Activated B cell treated with CpG ODN at 0.5 μM for 24 hours (primary cell): Measurements from ENCODE around the gene STPG3. TPM values are rescaled to one million over a fixed set of nuclear protein-coding genes. Genes with fewer than 3 reads are reported as not detected.

Source experiments
- ATAC-seq: fragments of 200-7000 bp; cut with Tn5 transposase; one replicate; pipeline ENCODE4 v1.10.0; 2021; ENCODE audit warnings: low read depth, mild to moderate bottlenecking, moderate library complexity
- CTCF ChIA-PET: fragments of 350-600 bp; sonication (Branson Sonifier 250); formaldehyde crosslinking; loops from one replicate; lab custom pipeline; 2021; ENCODE audit warnings: antibody characterized with exemption; lab: Charles Lee
- POLR2A ChIA-PET: fragments of 350-600 bp; sonication (Branson Sonifier 250); formaldehyde crosslinking; loops from one replicate; lab custom pipeline; 2021; ENCODE audit warnings: antibody characterized with exemption; lab: Charles Lee
- DNase-seq: peaks from one replicate; pipeline ENCODE4 v3.0.0; 2022
- H3K27ac Mint-ChIP-seq: one replicate; pipeline ENCODE4 v1.8.0; 2020; ENCODE audit warnings: mixed read lengths
- H3K27me3 Mint-ChIP-seq: one replicate; pipeline ENCODE4 v1.8.0; 2021; ENCODE audit warnings: mixed read lengths
- H3K36me3 Mint-ChIP-seq: one replicate; pipeline ENCODE4 v1.8.0; 2021; ENCODE audit warnings: low read depth, mixed read lengths
- H3K4me1 Mint-ChIP-seq: one replicate; pipeline ENCODE4 v1.8.0; 2021; ENCODE audit warnings: mixed read lengths
- H3K4me3 Mint-ChIP-seq: one replicate; pipeline ENCODE4 v1.8.0; 2020; ENCODE audit warnings: mild to moderate bottlenecking, mixed read lengths
- H3K9me3 Mint-ChIP-seq: one replicate; pipeline ENCODE4 v1.8.0; 2020; ENCODE audit warnings: mixed read lengths
- intact Hi-C: fragments of 100-400 bp; cut with micrococcal nuclease; formaldehyde crosslinking; loops from one replicate; pipeline ENCODE4 v1.15.1; 2024
- total RNA-seq: library from RNA; stranded (reverse); gene quantifications from 2 replicates; pipeline ENCODE4 v1.2.3, GENCODE V29; 2022
- TF ChIP-seq, protein P1 (sequence below): fragments of 200-600 bp; IDR thresholded peaks from one replicate; pipeline ENCODE4 v1.8.0; 2022; ENCODE audit warnings: antibody characterized with exemption, mild to moderate bottlenecking

STPG3 gene
- total RNA-seq, 1 donor from 2014 or later, result not detected

DNA sequence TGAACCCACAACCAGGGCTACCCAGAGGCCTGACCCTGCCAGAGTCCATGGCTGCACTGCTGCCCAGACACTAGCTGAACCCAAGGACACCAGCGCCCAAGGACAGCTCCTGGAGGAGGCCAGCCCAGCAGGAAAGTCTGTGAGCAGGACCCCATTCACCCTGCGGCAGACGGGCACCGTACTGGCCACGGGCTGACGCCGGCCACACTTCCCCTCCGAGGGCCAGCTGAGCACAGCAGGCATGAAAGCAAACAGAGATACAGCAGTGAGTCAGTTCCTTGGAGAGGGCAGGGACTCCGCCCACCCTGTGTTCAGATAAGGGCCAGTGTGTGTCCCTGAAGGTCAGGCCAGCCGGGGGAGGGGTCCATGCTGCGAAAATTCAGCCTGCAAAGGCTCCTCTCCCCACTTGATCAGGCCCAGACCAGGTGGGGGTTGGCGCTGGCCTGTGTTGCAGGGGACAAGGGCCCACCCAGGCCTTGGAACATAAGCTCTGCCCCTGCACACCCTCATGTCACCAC is 32.3 kb upstream of the STPG3 start:
- H3K36me3 Mint-ChIP-seq, result peaks cover 4% of the 10 kb centered on the region
- TF ChIP-seq, protein P1, sequence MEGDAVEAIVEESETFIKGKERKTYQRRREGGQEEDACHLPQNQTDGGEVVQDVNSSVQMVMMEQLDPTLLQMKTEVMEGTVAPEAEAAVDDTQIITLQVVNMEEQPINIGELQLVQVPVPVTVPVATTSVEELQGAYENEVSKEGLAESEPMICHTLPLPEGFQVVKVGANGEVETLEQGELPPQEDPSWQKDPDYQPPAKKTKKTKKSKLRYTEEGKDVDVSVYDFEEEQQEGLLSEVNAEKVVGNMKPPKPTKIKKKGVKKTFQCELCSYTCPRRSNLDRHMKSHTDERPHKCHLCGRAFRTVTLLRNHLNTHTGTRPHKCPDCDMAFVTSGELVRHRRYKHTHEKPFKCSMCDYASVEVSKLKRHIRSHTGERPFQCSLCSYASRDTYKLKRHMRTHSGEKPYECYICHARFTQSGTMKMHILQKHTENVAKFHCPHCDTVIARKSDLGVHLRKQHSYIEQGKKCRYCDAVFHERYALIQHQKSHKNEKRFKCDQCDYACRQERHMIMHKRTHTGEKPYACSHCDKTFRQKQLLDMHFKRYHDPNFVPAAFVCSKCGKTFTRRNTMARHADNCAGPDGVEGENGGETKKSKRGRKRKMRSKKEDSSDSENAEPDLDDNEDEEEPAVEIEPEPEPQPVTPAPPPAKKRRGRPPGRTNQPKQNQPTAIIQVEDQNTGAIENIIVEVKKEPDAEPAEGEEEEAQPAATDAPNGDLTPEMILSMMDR, result no peak
- peaks cover 7% of the 10 kb centered on the region for H3K4me1 Mint-ChIP-seq
- H3K27ac Mint-ChIP-seq, result no peak overlapping the region
- intact Hi-C loops, result no loop called here
- H3K27me3 Mint-ChIP-seq, result no peaks in the 10 kb centered on the region
- CTCF ChIA-PET, result no interaction called here
- H3K4me3 Mint-ChIP-seq, result no peak overlapping the region
- POLR2A ChIA-PET, result interaction anchor here (0.6 to 1.6 kb wide), 6 partner anchors 18 to 444 kb away, joined by 3 to 13 read pairs (median 4); partner anchors contain the start of gene TPRN
- ATAC-seq (no peak), DNase-seq (no peak)
- no peaks in the 10 kb centered on the region for H3K9me3 Mint-ChIP-seq

DNA sequence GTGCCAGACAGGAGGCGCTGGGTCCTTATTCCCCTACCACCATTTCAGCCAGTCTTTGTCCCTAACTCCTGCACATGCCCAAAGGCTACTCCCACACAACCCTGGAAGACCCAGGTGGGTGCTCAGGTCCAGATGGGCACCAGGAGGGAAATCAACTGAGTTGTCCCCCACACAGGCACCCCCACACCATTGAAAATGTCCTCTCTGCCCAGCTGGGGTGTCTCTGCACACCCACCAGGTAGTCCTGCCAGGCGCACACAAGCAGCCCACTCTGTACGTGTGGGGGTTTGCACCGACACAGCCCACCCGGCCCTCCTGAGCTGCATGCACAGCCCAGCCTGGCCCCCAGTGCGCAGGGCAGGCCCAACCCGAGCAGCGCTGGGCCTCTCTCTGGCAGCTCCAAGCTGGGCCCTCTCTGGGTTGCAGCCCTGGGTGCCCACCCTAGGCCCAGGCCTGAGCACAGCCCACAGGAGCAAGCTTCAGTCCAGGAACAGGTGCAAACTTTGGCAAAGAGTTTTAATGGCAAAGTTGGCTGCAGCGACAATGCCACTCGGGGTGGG is 31.2 kb upstream of the STPG3 start:
- H3K4me3 Mint-ChIP-seq, result no peak overlapping the region
- CTCF ChIA-PET, result no interaction called here

DNA sequence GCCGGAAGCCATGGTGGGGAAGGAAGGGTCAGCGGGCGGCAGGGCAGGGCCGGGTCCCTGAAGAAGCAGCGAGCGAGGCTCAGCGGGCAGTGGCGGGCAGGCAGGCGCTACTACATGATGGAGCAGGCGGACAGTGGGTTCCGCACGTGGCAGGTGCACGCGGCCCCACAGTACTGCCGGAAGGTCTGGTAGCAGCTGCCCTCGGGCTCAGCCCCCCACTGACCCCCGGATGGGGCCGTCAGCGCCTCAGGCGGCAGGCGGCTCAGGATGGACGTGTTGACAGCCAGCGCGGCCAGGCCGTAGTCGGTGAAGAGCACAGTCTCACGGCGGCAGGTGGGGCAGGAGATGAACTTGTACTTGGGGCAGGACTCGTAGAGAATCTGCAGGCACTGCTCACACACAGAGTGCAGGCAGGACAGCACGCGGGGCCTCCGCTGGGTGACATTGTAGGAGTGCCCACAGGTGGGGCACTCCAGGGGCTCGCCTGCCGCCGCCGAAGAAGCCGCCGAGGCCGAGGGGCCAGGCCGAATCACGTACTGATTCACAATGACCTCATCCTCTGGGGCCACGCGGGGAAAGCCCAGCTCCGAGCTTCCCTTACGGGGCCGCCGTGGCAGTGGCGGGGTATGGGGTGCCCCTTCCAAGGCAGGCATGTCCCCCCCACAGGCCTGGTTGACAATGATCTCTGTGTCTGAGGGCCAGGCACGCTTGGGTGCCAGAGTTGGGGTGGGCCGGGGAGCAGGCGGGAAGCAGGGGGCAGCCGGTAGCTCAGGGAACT is 30.6 kb upstream of the STPG3 start:
- peaks cover 4% of the 10 kb centered on the region for H3K36me3 Mint-ChIP-seq
- ChIA-PET POLR2A (interaction anchor here (0.7 to 3.6 kb wide), 3 partner anchors 14 to 20 kb away, joined by 3 to 46 read pairs (median 4); partner anchors contain the start of genes NDOR1, TMEM203 and TPRN), CTCF (no interaction called here)
- TF ChIP-seq, protein P1, result no peak
- ATAC-seq (no peak), DNase-seq (no peak)
- H3K4me3 Mint-ChIP-seq, result peak overlapping the region; percentile 38
- peaks cover 15% of the 10 kb centered on the region for H3K4me1 Mint-ChIP-seq
- no peaks in the 10 kb centered on the region for H3K27me3 Mint-ChIP-seq
- no peak overlapping the region for H3K27ac Mint-ChIP-seq
- intact Hi-C loops, result loop anchor here (10.0 kb wide), 2 partner anchors 276 to 336 kb away; partner anchors contain the start of genes C8G, FBXW5 and TRAF2
- H3K9me3 Mint-ChIP-seq, result no peaks in the 10 kb centered on the region

More for the DNA sequence above, 31.2 kb upstream of the STPG3 start:
- POLR2A ChIA-PET, result interaction anchor here (0.7 to 1.6 kb wide), 3 partner anchors 15 to 102 kb away, joined by 3 to 4 read pairs (median 3); partner anchors contain the start of gene TPRN
- Mint-ChIP-seq H3K9me3 (no peaks in the 10 kb centered on the region), H3K36me3 (peaks cover 4% of the 10 kb centered on the region), H3K27me3 (no peaks in the 10 kb centered on the region), H3K4me1 (peaks cover 11% of the 10 kb centered on the region), H3K27ac (no peak overlapping the region)
- intact Hi-C loops, result loop anchor here (10.0 kb wide), 2 partner anchors 275 to 335 kb away; partner anchors contain the start of genes C8G, FBXW5 and TRAF2
- no peak for ATAC-seq
- TF ChIP-seq, protein P1, result no peak
- no peak for DNase-seq

DNA sequence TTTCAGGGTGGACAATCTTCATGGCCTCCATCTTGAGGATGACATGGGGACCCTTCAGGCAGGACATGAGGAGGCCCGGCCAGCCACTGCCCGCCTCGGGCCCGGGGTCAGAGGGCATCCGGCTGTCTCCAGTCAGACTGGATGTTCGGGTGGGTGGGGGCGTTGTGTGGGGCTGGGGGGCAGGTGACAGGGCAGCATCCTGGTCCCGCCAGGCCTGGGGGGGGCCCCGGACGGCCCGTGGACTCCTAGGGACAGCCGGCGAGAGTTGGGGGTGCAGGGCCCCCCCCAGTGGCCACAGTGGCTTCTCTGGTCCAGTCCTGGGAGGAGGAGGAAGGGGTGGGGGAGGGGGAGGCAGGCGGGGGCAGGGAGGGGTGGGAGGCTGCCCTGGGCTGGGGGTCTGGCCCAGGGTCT is 30.0 kb upstream of the STPG3 start:
- Mint-ChIP-seq H3K36me3 (peaks cover 4% of the 10 kb centered on the region), H3K27ac (no peak overlapping the region), H3K4me1 (peaks cover 15% of the 10 kb centered on the region), H3K4me3 (peak overlapping the region; percentile 38), H3K9me3 (no peaks in the 10 kb centered on the region), H3K27me3 (no peaks in the 10 kb centered on the region)
- DNase-seq (no peak), ATAC-seq (no peak)
- ChIA-PET CTCF (no interaction called here), POLR2A (interaction anchor here (3.3 to 4.1 kb wide), 3 partner anchors 15 to 33 kb away, joined by 40 to 53 read pairs (median 46); partner anchors contain the start of genes ANAPC2, NDOR1, SSNA1 and TMEM203)
- intact Hi-C loops, result loop anchor here (10.0 kb wide), 2 partner anchors 276 to 336 kb away; partner anchors contain the start of genes C8G, FBXW5 and TRAF2
- TF ChIP-seq, protein P1, result no peak
